ENCODE data around the gene PLCL1.

- TF ChIP-seq POLR2A (IDR thresholded peaks at IDR 0.05) (no peak), CTCF (IDR thresholded peaks at IDR 0.05) (no peak)
These were observed 148.3 kb downstream of the PLCL1 start for GRCh38 chr2:197952540-197953202.
